Kidney epithelial cell (primary cell): ENCODE data around the gene COLEC11. TPM values are rescaled to one million over a fixed set of nuclear protein-coding genes. Genes with fewer than 3 reads are reported as not detected.
"Not testable (repeated sequence)": the region's sequence is repeated elsewhere in the genome, so short reads cannot be mapped to it uniquely, and the experiment has no call there.

Source experiments
- DNase-seq: peaks from one replicate; pipeline ENCODE4 v3.0.0-alpha.2; 2010; ENCODE audit warnings: low read depth
- H3K27me3 ChIP-seq: 2 replicates; pipeline ENCODE4 v1.6.0; 2011; ENCODE audit warnings: low read length; ENCODE audit not compliant: control insufficient read depth, insufficient read depth
- H3K36me3 ChIP-seq: 2 replicates; pipeline ENCODE4 v1.5.1; 2011; ENCODE audit warnings: low read length; ENCODE audit not compliant: control insufficient read depth, insufficient read depth
- H3K4me3 ChIP-seq: 2 replicates; pipeline ENCODE4 v1.5.1; 2011; ENCODE audit warnings: low read depth, mild to moderate bottlenecking, control low read depth, low read length
- CTCF ChIP-seq: IDR thresholded peaks from 2 replicates; pipeline ENCODE4 v1.5.1; 2011; ENCODE audit warnings: mild to moderate bottlenecking, moderate library complexity, low read length, control low read depth, inconsistent platforms; ENCODE audit not compliant: insufficient read depth, poor library complexity, severe bottlenecking
- total RNA-seq: library from RNA; depleted of rRNA; stranded (reverse); fragments of >200 nt; gene quantifications from 2 replicates; pipeline ENCODE4 v1.2.3, GENCODE V29; 2015

The COLEC11 gene
- total RNA-seq, 1 donor from 2014 or later, result not detected

DNA sequence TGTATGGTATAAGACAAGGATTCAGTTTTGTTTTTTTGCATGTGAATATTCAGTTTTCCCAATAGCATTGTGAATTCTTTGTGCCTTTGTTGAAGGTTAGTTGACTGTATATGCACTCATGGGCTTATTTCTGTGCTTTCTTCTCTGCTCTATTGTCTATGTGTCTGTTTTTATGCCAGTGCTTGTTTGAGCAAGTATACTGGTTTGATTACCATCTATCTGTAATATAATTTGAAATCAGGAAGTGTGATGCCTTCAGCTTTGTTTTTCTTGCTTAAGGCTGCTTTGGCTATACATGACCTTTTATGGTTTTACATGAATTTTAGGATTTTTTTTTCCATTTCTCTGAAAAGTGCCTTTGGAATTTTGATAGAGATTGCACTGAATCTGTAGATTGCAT is 23.5 kb downstream of the COLEC11 start:
- DNase-seq, result no peak
- Histone ChIP-seq H3K4me3 (no peak overlapping the region), H3K27me3 (no peaks in the 10 kb centered on the region), H3K36me3 (no peaks in the 10 kb centered on the region)
- TF ChIP-seq CTCF, result no peak

DNA sequence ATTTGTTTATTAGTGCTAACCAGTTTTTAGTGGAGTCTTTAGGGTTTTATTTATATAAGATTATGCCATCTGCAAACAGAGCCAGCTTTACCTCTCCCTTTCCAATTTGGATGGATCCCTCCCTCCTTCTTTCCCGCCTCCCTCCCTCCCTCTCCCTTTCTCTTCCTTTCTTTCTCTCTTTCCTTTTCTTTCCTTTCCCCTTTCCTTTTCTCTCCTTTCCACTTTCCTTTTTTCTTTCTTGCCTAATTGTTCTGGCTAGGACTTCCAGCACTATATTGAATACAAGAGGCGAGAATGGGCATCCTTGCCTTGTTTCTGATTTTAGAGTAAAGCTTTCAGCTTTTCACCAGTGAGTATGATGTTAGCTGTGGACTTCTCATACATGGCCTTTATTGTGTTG is 24.1 kb downstream of the COLEC11 start:
- H3K36me3 ChIP-seq, result no peaks in the 10 kb centered on the region
- no peaks in the 10 kb centered on the region for H3K27me3 ChIP-seq
- no peak for DNase-seq
- H3K4me3 ChIP-seq, result no peak overlapping the region
- no peak for TF ChIP-seq CTCF

- H3K27me3 ChIP-seq, DNase-seq, H3K36me3 ChIP-seq, H3K4me3 ChIP-seq: not testable (repeated sequence)
These were observed 24.7 kb downstream of the COLEC11 start for GRCh38 chr2:3619661-3620060.

DNA sequence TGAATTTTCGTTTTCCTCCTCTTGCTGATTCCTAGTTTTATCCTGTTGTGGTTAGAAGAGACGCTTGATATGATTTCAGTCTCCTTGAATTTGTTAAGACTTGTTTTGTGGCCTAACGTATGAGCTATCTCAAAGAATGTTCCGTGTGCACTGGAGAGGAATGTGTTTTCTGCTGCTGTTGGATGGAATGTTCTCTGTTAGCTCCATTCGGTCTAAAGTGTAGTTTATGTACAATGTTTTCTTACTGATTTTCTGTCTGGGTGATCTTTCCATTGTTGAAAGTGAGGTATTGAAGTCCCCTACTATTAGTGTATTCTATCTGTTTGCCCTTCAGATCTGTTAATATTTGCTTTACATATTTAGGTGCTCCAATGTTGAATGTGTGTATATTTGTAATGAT is 25.9 kb downstream of the COLEC11 start:
- Histone ChIP-seq H3K27me3 (no peaks in the 10 kb centered on the region), H3K4me3 (no peak overlapping the region), H3K36me3 (no peaks in the 10 kb centered on the region)
- no peak for TF ChIP-seq CTCF
- no peak for DNase-seq

DNA sequence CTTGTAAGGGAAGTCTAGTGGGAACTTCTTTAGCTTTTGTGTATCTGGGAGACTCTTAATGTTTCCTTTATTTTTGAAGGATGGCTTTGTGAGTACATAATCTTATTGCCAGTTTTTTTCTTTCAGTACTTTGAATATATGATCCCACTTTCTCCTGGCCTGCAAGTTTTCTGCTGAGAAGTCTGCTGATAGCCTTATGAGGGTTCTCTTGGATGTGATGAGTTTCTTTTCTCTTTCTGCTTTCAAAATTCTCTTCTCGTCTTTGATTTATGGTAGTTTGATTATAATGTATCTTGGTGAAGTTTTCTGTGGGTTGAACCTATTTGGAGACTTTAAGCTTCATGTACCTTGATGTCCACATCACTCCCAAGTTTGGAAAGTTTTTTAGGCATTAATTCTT is 28.1 kb downstream of the COLEC11 start:
- Histone ChIP-seq H3K27me3 (no peaks in the 10 kb centered on the region), H3K4me3 (no peak overlapping the region), H3K36me3 (no peaks in the 10 kb centered on the region)
- TF ChIP-seq CTCF, result no peak
- no peak for DNase-seq

DNA sequence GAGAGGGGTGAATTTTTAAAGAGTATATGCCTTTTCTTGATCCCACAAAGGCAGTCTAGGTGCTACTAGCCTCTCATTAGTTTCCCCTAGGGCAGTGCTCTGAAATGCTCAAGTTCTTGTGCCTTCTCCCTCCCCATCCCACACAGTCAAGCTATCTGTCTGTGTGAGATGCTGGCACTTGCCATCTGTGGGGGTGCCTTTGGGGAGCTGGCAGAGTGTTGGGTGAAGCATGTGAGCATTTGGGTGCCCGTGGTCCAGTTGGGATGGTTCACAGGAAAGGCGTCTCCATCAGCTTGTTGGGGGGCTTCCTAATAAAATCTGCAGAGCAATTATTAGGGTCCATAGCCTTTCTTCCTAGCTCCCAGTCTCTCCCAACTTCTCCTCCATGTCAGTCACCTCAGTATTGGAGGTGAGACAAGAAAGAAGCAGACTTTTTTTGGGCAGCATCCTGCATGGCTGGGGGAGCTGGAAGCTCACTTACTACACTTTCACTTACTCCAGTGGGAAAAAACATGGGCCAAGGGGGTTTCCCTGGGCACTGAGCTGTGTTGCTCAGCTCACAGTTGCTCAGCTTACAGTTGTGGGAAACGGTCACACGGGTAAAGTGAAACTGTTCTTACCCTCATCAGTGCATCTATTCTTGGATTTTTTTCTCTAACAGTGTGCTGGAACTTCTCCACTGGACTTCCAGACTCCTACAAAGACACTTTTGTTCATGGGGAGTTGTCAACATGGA is 29.3 kb downstream of the COLEC11 start:
- no peak for TF ChIP-seq CTCF
- Histone ChIP-seq H3K27me3 (no peaks in the 10 kb centered on the region), H3K36me3 (no peaks in the 10 kb centered on the region)

More for the DNA sequence above, 29.3 kb downstream of the COLEC11 start:
- no peak for DNase-seq
- H3K4me3 ChIP-seq, result no peak overlapping the region
